IPS-NIHi7 (cell line): ENCODE data around the gene INSIG1.
A peak's percentile ranks its signal among the peaks of the same experiment; 100 is the strongest.

ENCODE experiments used
- DNase-seq: peaks from one replicate; pipeline ENCODE4 v3.0.0; 2012; ENCODE audit warnings: mixed read lengths; ENCODE audit errors: extremely low spot score

Gene INSIG1

GRCh38 chr7:155297517-155298287, at the start of gene INSIG1:
Gene INSIG1, plus strand, starts transcription at chr7:155297878. Its CDS starts 408 bp downstream, at chr7:155298286.
- peak; percentile 97 for DNase-seq

GRCh38 chr7:155248366-155248756, 49.3 kb upstream of the INSIG1 start:
- DNase-seq: no peak

GRCh38 chr7:155251831-155252230, 45.8 kb upstream of the INSIG1 start:
- DNase-seq: no peak

GRCh38 chr7:155252444-155252887, 45.2 kb upstream of the INSIG1 start:
- no peak for DNase-seq

- DNase-seq: no peak
Observed at GRCh38 chr7:155252892-155253501, 44.7 kb upstream of the INSIG1 start.

DNA sequence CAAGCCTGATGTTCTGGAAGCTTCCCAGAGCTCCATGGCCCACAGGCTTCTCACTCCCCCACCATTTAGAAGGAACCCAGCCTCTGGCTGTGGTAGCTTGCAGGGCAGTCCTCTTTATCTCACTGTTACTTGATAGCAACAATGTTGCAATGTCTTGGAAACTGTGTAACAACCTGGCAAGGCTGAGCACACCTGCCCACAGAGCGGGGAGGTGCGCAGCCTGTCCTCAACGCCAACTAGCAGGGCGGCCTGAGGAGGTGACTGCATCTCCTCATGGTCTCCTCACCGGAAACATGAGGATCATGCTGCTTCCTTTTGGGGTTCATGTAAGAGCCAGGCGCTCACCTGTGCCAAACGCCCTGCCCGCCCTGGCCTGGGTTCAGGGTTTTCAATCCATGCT, 43.7 kb upstream of the INSIG1 start:
- no peak for DNase-seq

DNA sequence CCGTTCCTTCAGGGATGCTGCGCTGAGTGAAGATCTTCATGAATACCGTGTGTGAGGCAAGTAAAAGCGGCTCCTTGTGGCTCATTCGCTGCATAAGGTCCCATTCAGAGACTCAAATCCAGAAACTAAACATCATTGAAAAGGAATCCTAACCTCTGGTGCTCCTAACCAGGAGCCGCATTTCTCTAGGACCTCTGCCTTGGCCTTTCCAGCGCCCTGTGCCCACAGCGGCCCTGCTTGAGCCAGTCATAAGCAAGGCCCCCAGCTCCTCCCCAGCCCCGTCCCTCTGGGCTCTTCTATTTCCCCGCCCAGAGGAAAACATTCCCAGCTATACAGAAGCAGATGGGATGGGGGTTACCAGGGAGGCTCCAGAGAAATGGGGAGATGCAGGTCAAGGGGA, 42.6 kb upstream of the INSIG1 start:
- DNase-seq: no peak

DNA sequence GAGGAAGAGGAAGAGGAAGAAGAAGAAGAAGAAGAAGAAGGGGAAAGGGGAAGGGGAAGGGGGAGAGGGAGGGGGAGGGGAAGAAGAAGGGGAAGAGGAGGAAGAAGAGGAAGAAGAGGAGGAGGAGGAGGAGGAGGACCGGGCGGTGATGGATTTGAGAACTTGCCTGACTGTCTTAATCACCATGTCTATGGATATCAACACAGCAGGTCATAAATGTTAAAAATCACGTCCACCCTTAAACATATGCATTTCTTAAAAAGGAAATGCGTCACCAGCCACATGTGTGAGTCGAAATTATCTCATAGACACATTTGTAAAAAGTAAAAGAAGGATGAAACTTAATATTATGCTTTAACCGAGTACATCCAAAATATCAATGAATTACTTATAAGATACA, 42.1 kb upstream of the INSIG1 start:
- no peak for DNase-seq

DNA sequence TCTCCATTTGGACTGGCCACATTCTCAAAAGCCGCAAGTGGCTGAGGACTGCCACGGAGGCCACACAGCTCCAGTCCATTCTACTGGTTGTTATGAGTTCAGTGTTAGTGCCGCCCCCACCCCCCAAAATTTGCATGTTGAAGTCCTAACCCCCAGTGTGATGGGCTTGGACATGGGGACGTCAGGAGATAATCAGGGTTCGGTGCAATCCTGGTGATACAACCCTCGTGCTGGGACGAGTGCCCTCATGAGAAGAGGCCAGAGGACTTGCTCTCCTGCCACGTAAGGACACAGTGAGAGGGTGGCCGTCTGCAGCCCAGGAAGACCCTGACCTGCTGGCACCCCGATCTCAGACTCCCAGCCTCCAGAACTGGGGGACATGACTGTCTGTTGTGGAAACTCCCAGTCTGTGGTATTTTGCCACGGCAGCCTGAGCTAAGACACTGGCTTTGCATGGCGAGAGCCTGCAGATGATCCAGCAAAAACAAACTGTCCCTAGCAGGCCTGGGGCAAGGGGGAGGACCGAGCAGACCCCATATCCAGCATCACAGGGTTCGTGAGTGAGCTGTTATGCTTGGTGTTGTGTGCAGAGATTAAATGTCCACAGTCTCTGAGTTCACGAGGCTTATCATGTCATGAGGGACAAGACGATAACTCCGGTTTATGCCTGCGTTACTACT, 41.5 kb upstream of the INSIG1 start:
- DNase-seq: no peak

DNA sequence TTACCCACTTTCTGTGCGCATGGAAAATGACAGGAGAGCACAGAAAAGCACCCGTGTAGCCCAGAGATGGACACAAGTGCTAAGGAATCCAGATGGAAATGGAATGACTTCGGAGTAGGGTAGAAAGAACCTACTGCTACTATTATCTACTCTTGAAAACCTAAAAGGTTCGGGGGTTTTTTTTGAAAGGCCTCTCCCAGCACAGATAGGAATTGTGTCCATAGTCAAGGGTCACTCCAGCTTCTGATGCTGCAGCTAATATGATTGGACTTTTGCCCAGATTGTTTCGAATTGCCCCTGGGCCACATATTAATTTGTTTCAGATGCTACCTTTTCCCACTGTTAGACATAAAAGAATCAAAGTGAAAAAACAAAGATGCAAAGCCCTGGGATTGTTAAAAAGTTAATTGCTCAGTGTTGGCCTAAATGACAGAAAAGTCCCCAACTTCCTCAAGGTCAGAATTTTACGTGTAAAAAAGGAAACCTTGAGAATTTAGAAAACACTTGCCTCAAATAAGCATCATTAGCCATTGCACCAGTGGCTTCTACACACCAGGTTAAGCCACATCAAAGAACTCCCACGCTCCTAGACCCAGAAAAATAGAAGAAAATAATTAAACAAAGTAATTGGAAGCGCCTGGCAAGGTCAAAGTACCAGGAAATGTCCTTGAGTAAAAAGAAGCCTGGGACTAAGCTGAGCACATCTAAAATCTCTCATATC, 40.8 kb upstream of the INSIG1 start:
- DNase-seq: no peak

DNA sequence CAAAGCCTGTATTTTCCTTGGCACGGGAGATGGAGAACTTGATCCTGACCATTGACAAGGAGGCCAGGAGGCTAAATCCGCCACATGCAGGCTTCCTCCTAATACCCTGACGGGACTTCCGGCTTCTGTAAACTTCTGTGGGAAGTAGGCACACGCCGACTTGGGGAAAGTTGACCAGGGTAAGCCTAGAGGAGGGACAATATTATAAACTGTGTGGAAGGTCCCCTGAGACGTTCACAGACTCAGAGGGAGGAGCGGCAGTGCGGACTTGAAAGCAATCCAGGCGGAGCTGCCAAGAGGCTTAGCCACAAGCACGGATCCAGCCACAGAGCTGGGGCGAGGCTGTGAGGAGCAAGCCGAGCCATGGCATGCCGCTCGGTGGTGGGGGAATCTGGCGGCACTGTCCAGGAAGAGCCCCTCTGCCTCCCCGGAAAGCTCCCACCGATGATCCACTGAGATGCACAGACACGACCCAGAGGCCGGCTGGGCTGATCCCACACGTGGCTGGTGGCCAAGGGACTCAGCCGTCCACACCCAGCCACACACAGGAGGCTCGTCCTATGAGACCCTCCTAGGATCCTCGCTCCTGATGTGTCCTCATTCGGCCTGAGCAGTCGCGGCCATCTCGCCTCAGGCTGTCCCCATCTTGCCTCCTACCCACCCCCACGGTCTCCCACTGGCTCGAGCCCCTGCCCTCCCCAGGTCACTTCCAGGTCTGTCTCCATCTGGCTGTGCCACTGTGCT, 40.0 kb upstream of the INSIG1 start:
- no peak for DNase-seq

DNA sequence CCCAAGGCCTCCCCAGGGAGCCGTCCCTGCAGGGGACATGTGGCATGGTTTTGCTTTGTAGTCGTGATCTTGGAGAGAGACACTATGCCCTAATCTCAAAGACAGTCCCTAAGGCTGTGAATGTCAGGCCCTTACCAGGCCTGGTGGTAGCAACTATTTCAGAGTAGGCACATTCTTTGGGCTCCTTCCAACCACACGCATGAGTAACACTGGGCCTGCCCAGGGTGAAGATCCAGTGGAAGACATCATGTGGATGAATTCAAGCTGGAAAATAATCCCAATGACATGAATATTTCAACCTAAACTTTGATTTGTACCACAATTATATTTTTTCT, 39.5 kb upstream of the INSIG1 start:
- DNase-seq: no peak

- no peak for DNase-seq
Observed at GRCh38 chr7:155259866-155260497, 37.7 kb upstream of the INSIG1 start.

GRCh38 chr7:155260498-155260872, 37.2 kb upstream of the INSIG1 start:
- DNase-seq: no peak

DNA sequence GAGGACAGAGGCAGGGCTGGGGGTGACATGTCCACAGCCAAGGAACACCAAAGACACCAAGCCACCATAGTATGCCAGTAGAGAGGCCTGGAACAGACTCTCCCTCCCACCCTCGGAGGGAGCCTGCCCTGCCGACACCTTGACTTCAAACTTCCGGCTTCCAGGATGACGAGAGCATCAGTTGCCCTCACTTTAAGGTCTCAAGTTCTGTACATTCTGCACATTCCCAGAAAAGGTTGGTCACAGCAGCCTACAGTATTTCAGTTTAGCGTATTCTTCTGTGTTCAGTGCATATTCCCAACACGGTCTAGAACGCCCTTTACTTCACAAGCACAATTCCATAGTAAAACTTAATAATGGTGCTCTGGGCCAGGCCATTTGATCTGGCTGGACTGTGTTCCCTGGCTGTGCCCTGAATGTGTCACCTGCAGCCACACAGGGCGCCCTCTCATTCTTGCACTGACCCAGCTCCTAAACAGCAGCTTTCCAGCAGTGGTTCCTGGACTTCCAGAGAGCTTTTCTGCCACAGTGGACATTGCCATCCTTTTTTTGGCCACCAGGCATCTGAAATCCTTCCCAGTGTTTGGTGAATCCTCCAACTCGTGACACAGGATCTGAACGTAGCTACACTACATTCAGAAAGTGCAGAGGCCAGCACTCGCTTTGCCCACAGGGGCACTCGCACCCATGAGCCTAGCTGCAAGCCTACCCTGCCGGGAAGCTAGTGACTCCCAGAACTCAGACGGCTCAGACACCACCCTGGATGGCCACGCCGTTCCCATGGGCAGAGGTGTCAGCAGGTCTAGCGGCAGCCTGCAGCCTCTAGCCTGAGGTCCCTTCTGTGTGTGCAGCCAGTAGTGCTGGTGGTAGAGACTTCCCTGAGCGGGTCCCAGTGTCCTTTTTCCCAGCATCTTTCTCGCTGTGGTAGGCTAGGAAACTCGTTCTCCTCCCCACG, 36.4 kb upstream of the INSIG1 start:
- DNase-seq: no peak

DNA sequence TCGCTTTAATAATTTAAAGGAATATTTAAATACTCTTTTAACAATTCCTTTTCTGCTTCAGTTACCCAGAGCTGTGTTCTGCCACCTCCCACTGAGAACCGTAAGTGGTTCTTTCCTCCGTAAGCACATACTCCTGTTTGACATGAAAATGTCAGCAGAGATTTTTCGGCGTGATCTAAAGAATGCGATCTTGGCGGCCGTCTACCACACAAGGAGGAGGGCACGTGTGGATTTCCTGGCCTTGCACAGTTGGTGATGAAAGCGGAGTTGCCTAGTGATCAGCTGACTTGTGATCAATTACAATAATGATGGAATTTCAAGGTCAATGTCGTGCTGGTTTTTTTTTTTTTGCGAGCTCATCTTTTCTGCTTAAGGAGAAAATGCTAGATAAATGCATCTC, 35.6 kb upstream of the INSIG1 start:
- no peak for DNase-seq

GRCh38 chr7:155263051-155263450, 34.6 kb upstream of the INSIG1 start:
- no peak for DNase-seq

DNA sequence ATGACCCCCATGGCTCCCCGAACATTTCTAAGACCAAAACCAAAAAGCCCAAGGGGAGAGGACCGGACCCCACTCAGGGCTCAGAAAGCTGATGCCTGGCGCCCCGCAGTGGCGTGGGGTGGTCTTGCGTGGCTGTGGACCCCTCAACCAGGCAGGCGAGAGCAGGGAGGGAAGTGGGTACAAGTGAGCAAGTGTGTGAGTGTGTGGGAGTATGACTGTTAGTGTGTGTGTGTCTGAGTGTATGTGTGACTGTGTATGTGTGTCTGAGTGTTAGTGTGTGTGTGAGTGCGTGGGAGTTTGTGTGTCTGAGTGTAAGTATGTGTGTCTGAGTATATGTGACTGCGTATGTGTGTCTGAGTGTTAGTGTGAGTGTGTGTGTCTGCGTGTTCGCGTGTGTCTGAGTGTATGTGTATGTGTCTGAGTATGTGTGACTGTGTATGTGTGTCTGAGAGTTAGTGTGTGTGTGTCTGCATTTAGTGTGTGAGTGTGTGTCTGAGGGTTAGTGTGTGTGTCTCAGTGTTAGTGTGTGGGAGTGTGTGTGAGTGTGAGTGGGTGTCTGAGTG, 34.0 kb upstream of the INSIG1 start:
- no peak for DNase-seq

GRCh38 chr7:155265144-155265543, 32.5 kb upstream of the INSIG1 start:
- no peak for DNase-seq

DNA sequence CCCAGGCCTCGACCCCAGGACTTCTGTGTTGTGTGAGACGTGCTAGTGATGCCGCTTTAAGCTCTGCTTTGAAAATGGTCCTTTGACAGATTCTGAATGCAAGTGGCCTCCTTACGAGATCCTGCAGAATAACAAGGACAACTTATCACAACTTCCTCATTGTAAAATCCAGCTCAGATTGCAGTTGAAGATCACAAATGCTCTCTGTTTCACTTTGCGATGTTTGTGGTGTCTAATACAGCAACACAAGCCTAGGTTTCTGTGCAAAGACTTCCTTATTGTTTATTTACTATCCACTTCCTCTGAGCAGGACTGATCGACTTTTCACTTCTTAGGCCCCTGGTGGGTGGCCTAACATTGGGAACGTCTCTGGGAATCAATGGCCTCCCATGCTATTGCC, 31.7 kb upstream of the INSIG1 start:
- no peak for DNase-seq
